Heart right ventricle (tissue), 16 donors: ENCODE data around the gene VSX2. TPM values are rescaled to one million over a fixed set of nuclear protein-coding genes. Genes with fewer than 3 reads are reported as not detected.

Experiments
- ATAC-seq, 8 donors: fragments of 200-7000 bp; cut with Tn5 transposase; one replicate each; pipeline ENCODE4 v1.9.1; 2020; ENCODE audit warnings: mild to moderate bottlenecking in 8 of 8, moderate library complexity in 8 of 8, moderate number of reproducible peaks in 1 of 8
- DNase-seq, 2 donors: peaks; one replicate each; pipeline ENCODE4 v3.0.0-alpha.2; 2020
- H3K27ac ChIP-seq, 10 donors: fragments of 200-600 bp; sonication (generic) in 2 of 10; one replicate each; pipeline versions ENCODE4 v1.5.0 to v1.8.0; 2020 to 2022; ENCODE audit warnings: mild to moderate bottlenecking in 3 of 10
- H3K27me3 ChIP-seq, 7 donors: fragments of 200-600 bp; one replicate each; pipeline ENCODE4 v1.8.0; 2021 to 2022; ENCODE audit warnings: mild to moderate bottlenecking in 2 of 7
- H3K36me3 ChIP-seq, 9 donors: fragments of 200-600 bp; sonication (generic) in 1 of 9; one replicate each; pipeline versions ENCODE4 v1.5.0 to v1.8.0; 2020 to 2022; ENCODE audit warnings: mild to moderate bottlenecking in 2 of 9
- H3K4me1 ChIP-seq, 9 donors: fragments of 200-600 bp; sonication (generic) in 1 of 9; one replicate each; pipeline versions ENCODE4 v1.5.0 to v1.8.0; 2020 to 2022; ENCODE audit warnings: mild to moderate bottlenecking in 4 of 9
- H3K4me3 ChIP-seq, 10 donors: fragments of 200-600 bp; sonication (generic) in 2 of 10; one replicate each; pipeline versions ENCODE4 v1.5.0 to v1.8.0; 2020 to 2022; ENCODE audit warnings: mild to moderate bottlenecking in 7 of 10, moderate library complexity in 2 of 10
- H3K9me3 ChIP-seq, 11 donors: fragments of 200-600 bp in 10 of 11; sonication (generic) in 2 of 11; one replicate each; pipeline versions ENCODE4 v1.5.0 to v1.8.0; 2013 to 2022; ENCODE audit warnings: mild to moderate bottlenecking in 2 of 11, control low read depth in 1 of 11, moderate library complexity in 1 of 11
- CTCF ChIP-seq, 9 donors: fragments of 200-600 bp; sonication (generic) in 2 of 9; IDR thresholded peaks; one replicate each; pipeline versions ENCODE4 v1.5.0 to v1.8.0; 2021 to 2022; ENCODE audit warnings: antibody characterized with exemption in 9 of 9, mild to moderate bottlenecking in 5 of 9, moderate library complexity in 1 of 9
- WGBS, 2 donors: extraction: QIAGEN DNeasy Blood & Tissue Kit; methylation state at CpG; one replicate each; pipeline ENCODE4 v1.1.7; 2013; ENCODE audit warnings: inconsistent platforms in 1 of 2; 5-methylcytosine and 5-hydroxymethylcytosine counted together
- intact Hi-C, 10 donors: fragments of 100-400 bp; cut with DNase I; formaldehyde crosslinking; loops; one replicate each; pipeline versions ENCODE4 v1.11.1 to v1.14.2; 2022
- polyA plus RNA-seq, 2 donors: library from polyadenylated mRNA; stranded (reverse); fragments of 200-250 nt; gene quantifications; one replicate each; pipeline ENCODE4 v1.2.3, GENCODE V29; 2013
- total RNA-seq, 10 donors: library from RNA; stranded (reverse); fragmentation: NEBNext Ultra II Directional in 3 of 10; extraction: Animal tissue kit (Norgen Biotek cat#: 25700) in 3 of 10; gene quantifications; one replicate each; pipeline versions ENCODE4 v1.2.1 to v1.2.4, GENCODE V29; 2021 to 2023
- donor health status: Arrhythmogenic right ventricular cardiomyopathy.
- donor health status: ischemic (EF 13 %, LVEDD 7.1; RV severe dilation, severe dysfunction).
- donor health status: healthy with polysubstance abuse.
- donor health status: DM: no; HTN: yes; CAD: no.
- donor health status: DM: no; HTN: no; CAD: no.
- donor health status: ischemic (EF 25% LVEDD 6.9; RV normal size, moderate dysfunction).
- donor health status: ischemic (EF 25% LVEDD 5.7; RV mildly dilated, moderate dysfunction).
- donor health status: healthy.
- donor health status: DM: yes; HTN: yes; CAD: no.
- donor health status: Ischemic cardiomyopathy.
- donor health status: ischemic (EF 35%, LVEDD 5.7; RV mildly dilated, moderate dysfunction).
- donor health status: nonischemic (EF 11% LVEDD 7.7; RV severe dilation, severe dysfunction).
- donor health status: DM: yes; HTN: yes; CAD: no.
- donor health status: PGD.
- donor health status: ischemic (EF 29% LVEDD 5.4; RV normal size, mild dysfunction).
- donor health status: nonischemic (EF 23%, LVEDD 6.1; RV moderate dilation, normal function).

Gene VSX2
- total and polyA plus RNA-seq, 12 donors: not detected

GRCh38 chr14:74309125-74310022, 70.1 kb downstream of the VSX2 start:
- ATAC-seq: no peak
- Histone ChIP-seq H3K27me3 (no peaks in the 10 kb centered on the region), H3K4me1 (no peaks in the 10 kb centered on the region), H3K27ac (no peak overlapping the region), H3K4me3 (no peak overlapping the region), H3K36me3 (no peaks in the 10 kb centered on the region), H3K9me3 (no peaks in the 10 kb centered on the region)
- intact Hi-C loops: no loop called here
- WGBS, 2 donors: 83 to 86% methylated on average over 8 of the region's 8 CpGs
- no peak for DNase-seq
- no peak for TF ChIP-seq CTCF (IDR thresholded peaks at IDR 0.05)

GRCh38 chr14:74312161-74312560, 72.9 kb downstream of the VSX2 start:
- Histone ChIP-seq H3K36me3 (no peaks in the 10 kb centered on the region), H3K9me3 (no peaks in the 10 kb centered on the region), H3K27me3 (no peaks in the 10 kb centered on the region), H3K4me3 (no peak overlapping the region), H3K4me1 (no peaks in the 10 kb centered on the region), H3K27ac (no peak overlapping the region)
- WGBS, 2 donors: 83 to 87% methylated on average over 2 of the region's 2 CpGs
- no peak for DNase-seq
- no peak for TF ChIP-seq CTCF (IDR thresholded peaks at IDR 0.05)
- no peak for ATAC-seq
- intact Hi-C loops: no loop called here

Other genes starting within 250 kb of the VSX2 start
- gene ENTPD5, start 220.2 kb upstream of the VSX2 start, total RNA-seq: 1 to 10 TPM; 6.5 to 10.0 (median 8.2) TPM
- 1 to 10 TPM; 3.8 to 5.8 TPM for gene ENTPD5, start 220.2 kb upstream of the VSX2 start, polyA plus RNA-seq
- gene BBOF1, start 220.1 kb upstream of the VSX2 start, total RNA-seq: 1 to 10 TPM; 1.8 to 5.9 (median 3.4) TPM
- gene BBOF1, start 220.1 kb upstream of the VSX2 start, polyA plus RNA-seq: 1 to 10 TPM; 3.1 to 5.4 TPM
- 100 to 1,000 TPM in 2 of 10 donors, 10 to 100 TPM in 8; 36.9 to 129 (median 81.5) TPM for gene ALDH6A1, start 155.0 kb upstream of the VSX2 start, total RNA-seq
- 10 to 100 TPM; 11.3 to 15.5 TPM for gene ALDH6A1, start 155.0 kb upstream of the VSX2 start, polyA plus RNA-seq
- 10 to 100 TPM in 4 of 10 donors, 1 to 10 TPM in 6; 4.7 to 13.6 (median 9.0) TPM for gene LIN52, start 154.5 kb upstream of the VSX2 start, total RNA-seq
- gene LIN52, start 154.5 kb upstream of the VSX2 start, polyA plus RNA-seq: 1 to 10 TPM; 5.3 to 6.9 TPM
- 10 to 100 TPM; 18.1 to 26.3 (median 22.0) TPM for gene ABCD4, start 63.5 kb downstream of the VSX2 start, total RNA-seq
- gene ABCD4, start 63.5 kb downstream of the VSX2 start, polyA plus RNA-seq: 10 to 100 TPM; 17.8 to 76.4 TPM
- gene VRTN, start 109.0 kb downstream of the VSX2 start, total RNA-seq: not detected
- not detected for gene VRTN, start 109.0 kb downstream of the VSX2 start, polyA plus RNA-seq
- under 1 TPM in 5 of 10 donors, not detected in 5; 0.09 to 0.15 (median 0.15) TPM for gene SYNDIG1L, start 186.8 kb downstream of the VSX2 start, total RNA-seq
- gene SYNDIG1L, start 186.8 kb downstream of the VSX2 start, polyA plus RNA-seq: under 1 TPM in 1 of 2 donors, not detected in 1; 0.03 TPM